A673 (cell line): ENCODE results near the gene RPS19. TPM values are rescaled to one million over a fixed set of nuclear protein-coding genes. Genes with fewer than 3 reads are reported as not detected.
A peak's percentile ranks its signal among the peaks of the same experiment; 100 is the strongest.

ENCODE experiments used
- BruUV-seq: library from RNA; stranded (reverse); fragments of 400-500 nt; replicated peaks from 2 replicates; lab custom pipeline; 2021; lab: Mats Ljungman, UMichigan
- CTCF ChIA-PET: fragments of 300-600 bp; sonication (Branson Sonifier 250); formaldehyde crosslinking; loops from one replicate; lab custom pipeline; 2022; ENCODE audit warnings: antibody characterized with exemption; lab: Charles Lee
- POLR2A ChIA-PET: fragments of 300-600 bp; sonication (Branson Sonifier 250); formaldehyde crosslinking; loops from one replicate; lab custom pipeline; 2022; ENCODE audit warnings: antibody characterized with exemption; ENCODE audit not compliant: low non-redundant PET; lab: Charles Lee
- DNase-seq: peaks from one replicate; pipeline ENCODE4 v3.0.0-alpha.2; 2015; ENCODE audit warnings: low spot score
- H3K27ac ChIP-seq: fragments of 200-600 bp; sonication (generic); 2 replicates; pipeline ENCODE4 v1.5.1; 2016; ENCODE audit warnings: mixed run types, low read depth, mild to moderate bottlenecking, mixed read lengths, antibody characterized with exemption, low read length; ENCODE audit not compliant: poor library complexity, severe bottlenecking
- H3K27me3 ChIP-seq: fragments of 200-600 bp; sonication (generic); replicated peaks from 2 replicates; pipeline ENCODE4 v1.6.1; 2017; ENCODE audit warnings: mixed run types, low read depth, mild to moderate bottlenecking, mixed read lengths, antibody characterized with exemption, low read length; ENCODE audit not compliant: insufficient read depth, poor library complexity
- H3K36me3 ChIP-seq: fragments of 200-600 bp; sonication (generic); 2 replicates; pipeline ENCODE4 v1.6.1; 2016; ENCODE audit warnings: mixed run types, mild to moderate bottlenecking, mixed read lengths, antibody characterized with exemption, low read length; ENCODE audit not compliant: insufficient read depth, poor library complexity, severe bottlenecking
- H3K4me1 ChIP-seq: fragments of 200-600 bp; sonication (generic); 2 replicates; pipeline ENCODE4 v1.6.1; 2017; ENCODE audit warnings: mixed run types, mild to moderate bottlenecking, mixed read lengths, antibody characterized with exemption, low read length; ENCODE audit not compliant: insufficient read depth, poor library complexity, severe bottlenecking
- H3K4me3 ChIP-seq: fragments of 200-600 bp; sonication (generic); 2 replicates; pipeline ENCODE4 v1.5.1; 2016; ENCODE audit warnings: low read depth, mixed run types, mild to moderate bottlenecking, mixed read lengths, low read length; ENCODE audit not compliant: poor library complexity, severe bottlenecking
- H3K9me3 ChIP-seq: fragments of 200-600 bp; sonication (generic); 2 replicates; pipeline ENCODE4 v1.6.1; 2016; ENCODE audit warnings: mixed run types, low read depth, mild to moderate bottlenecking, mixed read lengths, antibody characterized with exemption, low read length; ENCODE audit not compliant: poor library complexity, severe bottlenecking
- CTCF ChIP-seq: fragments of 300-800, 200-600 bp; sonication (generic); conservative IDR thresholded peaks from 2 replicates; pipeline ENCODE4 v1.5.1; 2017; ENCODE audit warnings: low read depth, mild to moderate bottlenecking, antibody characterized with exemption, low read length, moderate library complexity, mixed read lengths
- EZH2 ChIP-seq: fragments of 200-600 bp; sonication (generic); IDR thresholded peaks from 2 replicates; pipeline ENCODE4 v1.6.1; 2017; ENCODE audit warnings: borderline replicate concordance, low read depth, mild to moderate bottlenecking, mixed read lengths, antibody characterized with exemption, low read length; ENCODE audit not compliant: poor library complexity, severe bottlenecking
- intact Hi-C: fragments of 100-400 bp; cut with micrococcal nuclease; formaldehyde crosslinking; loops from one replicate; pipeline ENCODE4 v1.10.0; 2022; ENCODE audit not compliant: unreplicated experiment
- total RNA-seq: library from RNA; stranded (reverse); gene quantifications from 2 replicates; pipeline ENCODE4 v1.2.3, GENCODE V29; 2021

The RPS19 gene
- total RNA-seq, 1 experiment from 2014 or later, result 2,559 TPM

- no TSS peak for BruUV-seq
- Histone ChIP-seq H3K27me3 (peaks cover 46% of the 10 kb centered on the region), H3K36me3 (no peaks in the 10 kb centered on the region), H3K4me3 (no peak overlapping the region), H3K9me3 (no peaks in the 10 kb centered on the region), H3K27ac (no peak overlapping the region), H3K4me1 (no peaks in the 10 kb centered on the region)
- intact Hi-C loops, result no loop called here
- ChIA-PET CTCF (no interaction called here), POLR2A (no interaction called here)
- TF ChIP-seq EZH2 (peak; percentile 2), CTCF (no peak)
- no peak for DNase-seq
Observed at GRCh38 chr19:41915776-41916414, 55.8 kb downstream of the RPS19 start.

- intact Hi-C loops, result no loop called here
- no peak for DNase-seq
Observed at GRCh38 chr19:41917676-41918075, 57.6 kb downstream of the RPS19 start.

GRCh38 chr19:41918095-41918494 lies 58.0 kb downstream of the RPS19 start:
- H3K27me3 ChIP-seq, result peaks cover 31% of the 10 kb centered on the region

More at GRCh38 chr19:41917676-41918075, 57.6 kb downstream of the RPS19 start:
- POLR2A ChIA-PET, result interaction anchor here (0.6 kb wide), 1 partner anchor 198 kb away, joined by 4 read pairs; no protein-coding TSS in a partner anchor
- Histone ChIP-seq H3K36me3 (no peaks in the 10 kb centered on the region), H3K9me3 (no peaks in the 10 kb centered on the region), H3K27me3 (peaks cover 34% of the 10 kb centered on the region), H3K4me1 (peaks cover 4% of the 10 kb centered on the region), H3K4me3 (no peak overlapping the region), H3K27ac (no peak overlapping the region)
- TF ChIP-seq EZH2, result no peak
- no peak for TF ChIP-seq CTCF
- BruUV-seq, result no TSS peak
- CTCF ChIA-PET, result no interaction called here

More at GRCh38 chr19:41918095-41918494, 58.0 kb downstream of the RPS19 start:
- Histone ChIP-seq H3K27ac (no peak overlapping the region), H3K4me1 (peaks cover 4% of the 10 kb centered on the region), H3K9me3 (no peaks in the 10 kb centered on the region), H3K4me3 (no peak overlapping the region), H3K36me3 (no peaks in the 10 kb centered on the region)
- no TSS peak for BruUV-seq
- CTCF ChIA-PET, result no interaction called here
- TF ChIP-seq EZH2, result no peak
- TF ChIP-seq CTCF, result no peak
- intact Hi-C loops, result no loop called here
- POLR2A ChIA-PET, result no interaction called here
- no peak for DNase-seq
